GM23248 (cell line): ENCODE measurements around the gene STARD10. TPM values are rescaled to one million over a fixed set of nuclear protein-coding genes. Genes with fewer than 3 reads are reported as not detected.

ENCODE experiments used
- DNase-seq: peaks from one replicate; pipeline ENCODE4 v3.0.0-alpha.2; 2015
- H2AFZ ChIP-seq: fragments of 200-600 bp; sonication (generic); 2 replicates; pipeline ENCODE4 v1.6.1; 2016; ENCODE audit warnings: antibody characterized with exemption
- H3F3A ChIP-seq: fragments of 200-600 bp; sonication (generic); 2 replicates; pipeline ENCODE4 v1.6.1; 2016; ENCODE audit warnings: mild to moderate bottlenecking, antibody characterized with exemption, mixed run types; ENCODE audit not compliant: insufficient read depth
- H3K27ac ChIP-seq: fragments of 200-600 bp; sonication (generic); 2 replicates; pipeline ENCODE4 v1.5.1; 2016; ENCODE audit warnings: mild to moderate bottlenecking
- H3K27me3 ChIP-seq: fragments of 200-600 bp; sonication (generic); replicated peaks from 2 replicates; pipeline ENCODE4 v1.6.1; 2016; ENCODE audit warnings: mild to moderate bottlenecking; ENCODE audit not compliant: insufficient read depth
- H3K36me3 ChIP-seq: fragments of 200-600 bp; sonication (generic); 2 replicates; pipeline ENCODE4 v1.6.1; 2016; ENCODE audit warnings: low read depth, mild to moderate bottlenecking
- H3K4me1 ChIP-seq: fragments of 200-600 bp; sonication (generic); 2 replicates; pipeline ENCODE4 v1.6.1; 2016; ENCODE audit warnings: mild to moderate bottlenecking; ENCODE audit not compliant: insufficient read depth
- H3K4me2 ChIP-seq: fragments of 200-600 bp; sonication (generic); one replicate; pipeline ENCODE4 v1.6.1; 2016; ENCODE audit warnings: mild to moderate bottlenecking; ENCODE audit not compliant: unreplicated experiment
- H3K4me3 ChIP-seq: fragments of 200-600 bp; sonication (generic); 2 replicates; pipeline ENCODE4 v1.5.1; 2016; ENCODE audit warnings: mild to moderate bottlenecking
- H3K79me2 ChIP-seq: fragments of 200-600 bp; sonication (generic); 2 replicates; pipeline ENCODE4 v1.6.1; 2016; ENCODE audit warnings: mild to moderate bottlenecking; ENCODE audit not compliant: insufficient read depth
- H3K9ac ChIP-seq: fragments of 200-600 bp; sonication (generic); 2 replicates; pipeline ENCODE4 v1.6.1; 2016; ENCODE audit warnings: mild to moderate bottlenecking
- H3K9me2 ChIP-seq: fragments of 200-600 bp; sonication (generic); 2 replicates; pipeline ENCODE4 v1.6.1; 2016; ENCODE audit warnings: mixed run types, mild to moderate bottlenecking, moderate library complexity; ENCODE audit not compliant: insufficient read depth
- H3K9me3 ChIP-seq: fragments of 200-600 bp; sonication (generic); one replicate; pipeline ENCODE4 v1.6.1; 2017; ENCODE audit warnings: low read depth
- H4K20me1 ChIP-seq: fragments of 200-600 bp; sonication (generic); 2 replicates; pipeline ENCODE4 v1.6.0; 2016; ENCODE audit not compliant: insufficient read depth
- EZH2 ChIP-seq: fragments of 200-600 bp; sonication (generic); IDR thresholded peaks from 2 replicates; pipeline ENCODE4 v1.6.1; 2018; ENCODE audit warnings: antibody characterized with exemption, mild to moderate bottlenecking; ENCODE audit not compliant: insufficient read depth, poor library complexity, severe bottlenecking
- EZH2phosphoT487 ChIP-seq: fragments of 200-600 bp; sonication (generic); IDR thresholded peaks from 2 replicates; pipeline ENCODE4 v1.6.1; 2018; ENCODE audit warnings: antibody characterized with exemption, moderate library complexity, mild to moderate bottlenecking, low read depth; ENCODE audit not compliant: insufficient read depth
- whole genome bisulfite sequencing, 2 experiments: methylation state at CpG; one replicate each; pipeline ENCODE4 v1.1.6; 2015 to 2017; ENCODE audit warnings: low lambda C conversion rate in 2 of 2, low coverage in 1 of 2; ENCODE audit errors: missing lambda C conversion rate in 2 of 2; 5-methylcytosine and 5-hydroxymethylcytosine counted together
- in situ Hi-C: fragments of 300-500 bp; cut with MboI; formaldehyde crosslinking; loops from 2 replicates; pipeline ENCODE4 v1.15.0; 2020
- microRNA-seq: library from miRNA; unstranded; fragments of <30 nt; microRNA quantifications from one replicate; pipeline ENCODE4, GENCODE V29; 2016; ENCODE audit warnings: borderline number of aligned reads
- polyA plus RNA-seq: library from polyadenylated mRNA; unstranded; fragments of >200 nt; fragmentation: Nextera tagmentation; extraction: Ambion mirVana; gene quantifications from 2 replicates; pipeline ENCODE4 v1.2.1, GENCODE V29; 2016
- small RNA-seq: library from RNA; depleted of rRNA; stranded (forward); fragments of <200 nt; gene quantifications from one replicate; pipeline ENCODE3, GENCODE V24; 2014; ENCODE audit warnings: low read depth, low replicate concordance
- total RNA-seq: library from RNA; depleted of rRNA; stranded (reverse); fragments of >200 nt; shearing (Covaris generic); gene quantifications from 2 replicates; pipeline ENCODE4 v1.2.3, GENCODE V29; 2014; rRNA removed

The STARD10 gene
- total and polyA plus RNA-seq, 2 experiments from 2014 or later, result 6.6 to 14.7 TPM

DNA sequence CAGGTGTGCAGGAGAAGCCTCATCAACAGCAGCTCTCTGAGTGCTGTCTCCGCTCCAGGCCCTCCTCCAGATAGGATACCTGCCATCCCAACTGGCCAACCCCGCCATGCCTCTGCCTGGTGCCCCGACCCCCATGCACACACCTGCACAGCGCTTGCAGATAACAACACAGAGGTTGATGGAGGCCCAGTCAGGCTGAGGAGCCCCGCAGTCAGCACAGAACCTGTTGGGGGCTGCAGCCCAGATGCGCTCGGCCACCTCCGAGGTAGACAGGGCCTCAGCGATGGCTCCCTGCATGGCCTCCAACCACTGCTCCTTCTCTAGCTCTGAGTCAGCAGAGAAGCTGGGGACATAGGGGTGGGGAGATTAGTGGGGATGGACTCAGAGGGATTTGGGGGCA is 86.8 kb downstream of the STARD10 start:
- Histone ChIP-seq H3K27ac (no peak overlapping the region), H3K4me3 (no peak overlapping the region), H3K79me2 (no peaks in the 10 kb centered on the region), H3K9me3 (no peaks in the 10 kb centered on the region), H3K4me2 (no peak overlapping the region), H3K9ac (no peak overlapping the region), H3K36me3 (no peaks in the 10 kb centered on the region; the same call in 1 of the 2 replicates), H3K27me3 (no peaks in the 10 kb centered on the region), H4K20me1 (no peaks in the 10 kb centered on the region), H3K4me1 (peaks cover 14% of the 10 kb centered on the region), H2AFZ (no peak overlapping the region), H3K9me2 (no peaks in the 10 kb centered on the region), H3F3A (no peaks in the 10 kb centered on the region; the same call in 1 of the 2 replicates)
- WGBS, 2 experiments, result 86 to 89% methylated on average over 9 of the region's 9 CpGs
- in situ Hi-C loops, result loop anchor here (25.0 kb wide), 1 partner anchor 455 kb away; no protein-coding TSS in a partner anchor
- DNase-seq, result no peak
- TF ChIP-seq EZH2phosphoT487 (no peak), EZH2 (no peak)

DNA sequence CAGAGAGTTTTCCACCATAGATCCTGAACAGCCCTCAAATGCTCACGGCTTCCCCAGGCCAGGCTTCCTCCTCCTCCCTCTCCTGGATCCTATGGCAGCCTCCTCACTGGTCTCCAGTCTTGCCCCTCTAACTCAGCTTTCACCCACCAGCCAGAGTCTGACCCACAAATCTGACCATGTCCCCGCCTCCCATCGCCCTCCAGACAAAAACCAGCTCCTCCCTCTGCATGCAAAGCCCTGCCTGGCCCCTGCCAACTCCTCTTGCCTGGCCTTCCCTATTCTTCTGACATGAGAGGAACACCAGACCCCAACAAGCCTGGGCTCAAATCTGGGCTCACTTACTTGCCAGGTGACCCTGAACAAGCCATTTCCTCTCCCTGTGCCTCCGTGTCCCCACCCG is 87.3 kb downstream of the STARD10 start:
- no peak for TF ChIP-seq EZH2phosphoT487
- TF ChIP-seq EZH2, result no peak
- Histone ChIP-seq H3K27me3 (no peaks in the 10 kb centered on the region), H3K4me2 (no peak overlapping the region), H3K36me3 (no peaks in the 10 kb centered on the region; the same call in 1 of the 2 replicates), H3K9ac (no peak overlapping the region), H3F3A (no peaks in the 10 kb centered on the region; the same call in 1 of the 2 replicates), H4K20me1 (no peaks in the 10 kb centered on the region), H3K79me2 (no peaks in the 10 kb centered on the region), H3K4me3 (no peak overlapping the region), H3K9me2 (no peaks in the 10 kb centered on the region), H3K9me3 (no peaks in the 10 kb centered on the region), H3K4me1 (peaks cover 14% of the 10 kb centered on the region), H3K27ac (no peak overlapping the region), H2AFZ (no peak overlapping the region)
- DNase-seq, result no peak
- in situ Hi-C loops, result loop anchor here (25.0 kb wide), 1 partner anchor 456 kb away; no protein-coding TSS in a partner anchor
- 92 to 95% methylated on average over 5 of the region's 5 CpGs for WGBS, 2 experiments

DNA sequence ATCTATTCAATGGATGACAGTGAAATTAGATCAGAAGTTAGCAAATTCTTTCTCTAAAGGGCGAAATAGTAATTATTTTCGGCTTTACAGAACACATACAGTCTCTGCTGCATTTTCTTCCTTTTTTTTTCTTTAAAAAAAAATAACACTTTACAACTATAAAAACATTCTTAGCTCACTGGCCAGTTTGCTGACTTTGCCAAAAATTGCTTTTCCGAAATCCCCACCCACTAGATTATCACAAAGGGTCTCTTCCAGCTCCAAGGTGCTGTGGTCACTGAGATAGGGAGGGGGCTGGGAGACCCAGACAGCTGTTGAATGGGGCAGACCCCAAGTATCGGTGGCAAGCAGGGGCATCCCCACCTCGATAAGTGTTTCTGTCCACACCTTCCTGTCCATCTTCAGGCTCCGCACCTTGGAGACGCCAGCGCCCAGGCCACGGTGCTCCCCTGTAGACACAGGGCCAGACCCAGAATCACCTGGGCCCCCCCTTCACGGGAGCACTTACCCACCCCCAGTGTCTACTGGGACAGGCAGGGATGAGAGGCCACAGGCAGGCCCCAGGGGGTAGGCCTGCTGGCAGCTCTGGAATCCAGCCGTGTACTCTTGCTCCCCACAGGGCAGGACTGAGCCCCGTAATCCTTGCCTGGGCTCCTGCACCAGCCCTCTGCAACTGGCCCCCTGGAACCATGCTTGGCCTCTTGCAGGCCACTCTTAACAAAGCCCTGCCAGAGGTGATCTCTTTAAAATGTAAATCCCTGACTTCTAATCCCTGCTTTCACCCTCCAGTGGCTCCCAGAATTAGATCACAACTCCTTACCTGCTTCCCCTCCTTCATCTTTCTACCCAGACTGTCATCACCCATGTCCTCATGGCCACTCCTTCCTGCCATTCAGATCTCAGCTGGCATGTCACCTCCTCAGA is 88.1 kb downstream of the STARD10 start:
- Histone ChIP-seq H3K79me2 (no peaks in the 10 kb centered on the region), H3K9me3 (no peaks in the 10 kb centered on the region), H4K20me1 (no peaks in the 10 kb centered on the region), H3K27ac (no peak overlapping the region), H3K9ac (no peak overlapping the region), H3K9me2 (no peaks in the 10 kb centered on the region), H3K36me3 (no peaks in the 10 kb centered on the region; the same call in 1 of the 2 replicates), H3K4me3 (no peak overlapping the region), H3F3A (no peaks in the 10 kb centered on the region; the same call in 1 of the 2 replicates), H3K4me2 (no peak overlapping the region), H2AFZ (no peak overlapping the region), H3K4me1 (peaks cover 14% of the 10 kb centered on the region), H3K27me3 (no peaks in the 10 kb centered on the region)
- DNase-seq, result no peak
- TF ChIP-seq EZH2phosphoT487 (no peak), EZH2 (no peak)
- WGBS, 2 experiments, result 86 to 87% methylated on average over 12 of the region's 12 CpGs
- in situ Hi-C loops, result loop anchor here (25.0 kb wide), 1 partner anchor 457 kb away; no protein-coding TSS in a partner anchor

DNA sequence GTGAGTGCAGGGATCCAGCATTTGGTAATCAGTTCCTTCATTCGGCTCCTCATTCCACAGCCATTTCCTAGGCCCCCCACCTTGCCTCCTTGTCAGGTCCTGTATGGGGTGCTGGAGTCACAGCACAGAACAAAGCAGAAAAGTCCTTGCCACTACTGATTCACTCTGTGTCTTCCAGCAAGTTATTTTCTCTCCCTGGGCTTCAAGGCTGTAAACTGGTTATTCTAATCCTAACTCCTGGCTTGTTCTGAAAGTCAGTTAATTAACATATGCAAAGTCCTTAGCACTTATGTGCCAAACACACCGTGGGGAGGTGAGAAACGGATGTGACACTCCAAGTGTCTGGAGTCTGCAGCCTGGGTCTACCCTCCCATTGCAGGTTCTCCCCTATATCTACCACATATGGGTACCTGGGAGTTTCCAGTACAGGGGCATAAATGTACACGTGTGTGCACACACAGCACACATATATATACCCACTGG is 89.0 kb downstream of the STARD10 start:
- Histone ChIP-seq H3K4me1 (peaks cover 15% of the 10 kb centered on the region), H3K36me3 (no peaks in the 10 kb centered on the region; the same call in 1 of the 2 replicates), H3K4me2 (no peak overlapping the region), H3K9ac (no peak overlapping the region), H4K20me1 (no peaks in the 10 kb centered on the region), H3K27me3 (no peaks in the 10 kb centered on the region), H2AFZ (no peak overlapping the region), H3F3A (no peaks in the 10 kb centered on the region; the same call in 1 of the 2 replicates), H3K4me3 (no peak overlapping the region), H3K27ac (no peak overlapping the region), H3K9me3 (no peaks in the 10 kb centered on the region), H3K9me2 (no peaks in the 10 kb centered on the region), H3K79me2 (no peaks in the 10 kb centered on the region)
- no peak for TF ChIP-seq EZH2
- 44 to 53% methylated on average over 4 of the region's 4 CpGs for WGBS, 2 experiments
- in situ Hi-C loops, result loop anchor here (25.0 kb wide), 1 partner anchor 457 kb away; no protein-coding TSS in a partner anchor
- no peak for DNase-seq

Small RNA genes lying within 50 kb of the gene (microRNA-seq; reads per million reads assigned to microRNA genes)
- not detected for gene MIR4692

Small RNA genes lying within 50 kb of the gene (small RNA-seq; reads per million reads assigned to genes)
- gene MIR4692 (not detected), gene RF00019 (not detected)

Other genes with a start within 250 kb of the STARD10 start
- gene PDE2A, start 119.6 kb downstream of the STARD10 start, total RNA-seq, result 0.25 and 2.3 TPM in 2 replicates
- gene PDE2A, start 119.6 kb downstream of the STARD10 start, polyA plus RNA-seq, result 0.29 and 1.0 TPM in 2 replicates
- gene ARAP1, start 41.6 kb downstream of the STARD10 start, total RNA-seq, result 73.9 and 92.7 TPM in 2 replicates
- gene ARAP1, start 41.6 kb downstream of the STARD10 start, polyA plus RNA-seq, result 39.0 and 41.5 TPM in 2 replicates
- gene ATG16L2, start 20.4 kb upstream of the STARD10 start, total RNA-seq, result 14.3 and 45.4 TPM in 2 replicates
- 9.7 and 12.3 TPM in 2 replicates for gene ATG16L2, start 20.4 kb upstream of the STARD10 start, polyA plus RNA-seq